Astrocyte (in vitro differentiated cells and primary cell): ENCODE data around the gene PRR12. TPM values are rescaled to one million over a fixed set of nuclear protein-coding genes. Genes with fewer than 3 reads are reported as not detected.

ENCODE experiments used
- DNase-seq: peaks from one replicate; pipeline ENCODE4 v3.0.0-alpha.2; 2010; ENCODE audit warnings: low read depth
- FAIRE-seq: peaks from 2 replicates; lab custom pipeline; 2011; peaks lifted over from hg19 to GRCh38; lab: Jason Lieb, UNC
- H2AFZ ChIP-seq: 2 replicates; pipeline ENCODE4 v1.6.0; 2012; ENCODE audit warnings: low read depth, low read length, inconsistent platforms
- H3K27ac ChIP-seq: 2 replicates; pipeline ENCODE4 v1.5.1; 2011; ENCODE audit warnings: low read depth, low read length, inconsistent platforms
- H3K27me3 ChIP-seq: 2 replicates; pipeline ENCODE4 v1.6.0; 2011; ENCODE audit warnings: low read length, inconsistent platforms; ENCODE audit not compliant: insufficient read depth
- H3K36me3 ChIP-seq: 2 replicates; pipeline ENCODE4 v1.5.1; 2011; ENCODE audit warnings: low read length, inconsistent platforms; ENCODE audit not compliant: insufficient read depth
- H3K4me1 ChIP-seq: 2 replicates; pipeline ENCODE4 v1.5.1; 2011; ENCODE audit warnings: low read length, inconsistent platforms; ENCODE audit not compliant: insufficient read depth
- H3K4me2 ChIP-seq: 2 replicates; pipeline ENCODE4 v1.6.0; 2012; ENCODE audit warnings: low read length, inconsistent platforms
- H3K4me3 ChIP-seq: 2 replicates; pipeline ENCODE4 v1.5.1; 2011; ENCODE audit warnings: low read depth, mild to moderate bottlenecking, low read length, inconsistent platforms; ENCODE audit not compliant: insufficient read depth
- H3K79me2 ChIP-seq: 2 replicates; pipeline ENCODE4 v1.6.0; 2012; ENCODE audit warnings: mild to moderate bottlenecking, low read length, inconsistent platforms; ENCODE audit not compliant: insufficient read depth
- H3K9ac ChIP-seq: 2 replicates; pipeline ENCODE4 v1.6.0; 2012; ENCODE audit warnings: mild to moderate bottlenecking, low read length, inconsistent platforms
- H3K9me3 ChIP-seq: 2 replicates; pipeline ENCODE4 v1.5.1; 2012; ENCODE audit warnings: low read depth, mild to moderate bottlenecking, low read length, inconsistent platforms; ENCODE audit not compliant: insufficient read depth
- H4K20me1 ChIP-seq: 2 replicates; pipeline ENCODE4 v1.6.0; 2012; ENCODE audit warnings: low read length, inconsistent platforms; ENCODE audit not compliant: insufficient read depth
- H3K27ac Mint-ChIP-seq: one replicate; pipeline ENCODE4 v1.8.0; 2021; ENCODE audit warnings: mild to moderate bottlenecking, mixed read lengths; ENCODE audit not compliant: unreplicated experiment
- H3K27me3 Mint-ChIP-seq: one replicate; pipeline ENCODE4 v1.8.0; 2021; ENCODE audit warnings: low read depth, mixed read lengths; ENCODE audit not compliant: unreplicated experiment
- H3K36me3 Mint-ChIP-seq: one replicate; pipeline ENCODE4 v1.8.0; 2021; ENCODE audit warnings: low read depth, mixed read lengths; ENCODE audit not compliant: unreplicated experiment
- H3K4me1 Mint-ChIP-seq: one replicate; pipeline ENCODE4 v1.8.0; 2021; ENCODE audit warnings: low read depth, mixed read lengths; ENCODE audit not compliant: unreplicated experiment
- H3K4me3 Mint-ChIP-seq: one replicate; pipeline ENCODE4 v1.8.0; 2021; ENCODE audit warnings: mild to moderate bottlenecking, moderate library complexity, mixed read lengths; ENCODE audit not compliant: unreplicated experiment
- H3K9me3 Mint-ChIP-seq: one replicate; pipeline ENCODE4 v1.8.0; 2021; ENCODE audit warnings: mild to moderate bottlenecking, mixed read lengths; ENCODE audit not compliant: unreplicated experiment
- EZH2 ChIP-seq: IDR thresholded peaks from 2 replicates; pipeline ENCODE4 v1.6.1; 2012; ENCODE audit warnings: mild to moderate bottlenecking, low read length, inconsistent platforms; ENCODE audit not compliant: insufficient read depth
- total RNA-seq: library from RNA; stranded (reverse); gene quantifications from 2 replicates; pipeline ENCODE4 v1.2.1, GENCODE V29; 2021
- TF ChIP-seq, protein P1 (sequence below): IDR thresholded peaks from 2 replicates; pipeline ENCODE4 v1.5.1; 2011; ENCODE audit warnings: low read depth, mild to moderate bottlenecking, inconsistent platforms, low read length, moderate library complexity; ENCODE audit not compliant: insufficient read depth

PRR12 gene
- total RNA-seq, 1 donor from 2014 or later: 29.7 TPM

DNA sequence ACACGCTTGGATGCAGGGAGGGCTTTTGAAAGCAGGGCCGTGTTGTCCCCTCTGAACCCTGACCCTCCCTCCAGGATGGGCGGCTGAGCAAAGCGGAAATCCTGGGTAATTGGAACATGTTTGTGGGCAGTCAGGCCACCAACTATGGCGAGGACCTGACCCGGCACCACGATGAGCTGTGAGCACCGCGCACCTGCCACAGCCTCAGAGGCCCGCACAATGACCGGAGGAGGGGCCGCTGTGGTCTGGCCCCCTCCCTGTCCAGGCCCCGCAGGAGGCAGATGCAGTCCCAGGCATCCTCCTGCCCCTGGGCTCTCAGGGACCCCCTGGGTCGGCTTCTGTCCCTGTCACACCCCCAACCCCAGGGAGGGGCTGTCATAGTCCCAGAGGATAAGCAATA lies 48.0 kb upstream of the PRR12 start:
- Mint-ChIP-seq H3K36me3 (peaks cover 7% of the 10 kb centered on the region), H3K9me3 (peaks cover 3% of the 10 kb centered on the region), H3K4me1 (no peaks in the 10 kb centered on the region), H3K27ac (no peak overlapping the region), H3K27me3 (peaks cover 2% of the 10 kb centered on the region), H3K4me3 (no peak overlapping the region)
- no peaks in the 10 kb centered on the region for H3K9me3 ChIP-seq
- no peaks in the 10 kb centered on the region for H3K27me3 ChIP-seq
- no peak overlapping the region for H3K4me3 ChIP-seq
- no peak overlapping the region for H3K27ac ChIP-seq
- H3K79me2 ChIP-seq: no peaks in the 10 kb centered on the region
- H3K36me3 ChIP-seq: peaks cover 19% of the 10 kb centered on the region
- no peak overlapping the region for H3K4me2 ChIP-seq
- no peak overlapping the region for H3K9ac ChIP-seq
- no peak for DNase-seq
- TF ChIP-seq EZH2: no peak
- H2AFZ ChIP-seq: no peak overlapping the region
- FAIRE-seq: no peak
- H3K4me1 ChIP-seq: peaks cover 4% of the 10 kb centered on the region
- H4K20me1 ChIP-seq: peaks cover 15% of the 10 kb centered on the region

- H3K4me1 Mint-ChIP-seq: no peaks in the 10 kb centered on the region
- no peak overlapping the region for H3K4me3 ChIP-seq
- H3K9me3 Mint-ChIP-seq: peaks cover 3% of the 10 kb centered on the region
- TF ChIP-seq, protein P1, sequence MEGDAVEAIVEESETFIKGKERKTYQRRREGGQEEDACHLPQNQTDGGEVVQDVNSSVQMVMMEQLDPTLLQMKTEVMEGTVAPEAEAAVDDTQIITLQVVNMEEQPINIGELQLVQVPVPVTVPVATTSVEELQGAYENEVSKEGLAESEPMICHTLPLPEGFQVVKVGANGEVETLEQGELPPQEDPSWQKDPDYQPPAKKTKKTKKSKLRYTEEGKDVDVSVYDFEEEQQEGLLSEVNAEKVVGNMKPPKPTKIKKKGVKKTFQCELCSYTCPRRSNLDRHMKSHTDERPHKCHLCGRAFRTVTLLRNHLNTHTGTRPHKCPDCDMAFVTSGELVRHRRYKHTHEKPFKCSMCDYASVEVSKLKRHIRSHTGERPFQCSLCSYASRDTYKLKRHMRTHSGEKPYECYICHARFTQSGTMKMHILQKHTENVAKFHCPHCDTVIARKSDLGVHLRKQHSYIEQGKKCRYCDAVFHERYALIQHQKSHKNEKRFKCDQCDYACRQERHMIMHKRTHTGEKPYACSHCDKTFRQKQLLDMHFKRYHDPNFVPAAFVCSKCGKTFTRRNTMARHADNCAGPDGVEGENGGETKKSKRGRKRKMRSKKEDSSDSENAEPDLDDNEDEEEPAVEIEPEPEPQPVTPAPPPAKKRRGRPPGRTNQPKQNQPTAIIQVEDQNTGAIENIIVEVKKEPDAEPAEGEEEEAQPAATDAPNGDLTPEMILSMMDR: no peak
- TF ChIP-seq EZH2: no peak
- H3K9ac ChIP-seq: no peak overlapping the region
- no peak overlapping the region for H2AFZ ChIP-seq
- FAIRE-seq: no peak
- peak overlapping the region; percentile 10 for H3K27ac Mint-ChIP-seq
- H3K27ac ChIP-seq: no peak overlapping the region
- peaks cover 14% of the 10 kb centered on the region for H3K36me3 ChIP-seq
- peaks cover 9% of the 10 kb centered on the region for H4K20me1 ChIP-seq
- no peaks in the 10 kb centered on the region for H3K79me2 ChIP-seq
- no peaks in the 10 kb centered on the region for H3K9me3 ChIP-seq
- no peak overlapping the region for H3K4me3 Mint-ChIP-seq
- H3K27me3 ChIP-seq: no peaks in the 10 kb centered on the region
- H3K36me3 Mint-ChIP-seq: peaks cover 6% of the 10 kb centered on the region
- peaks cover 2% of the 10 kb centered on the region for H3K27me3 Mint-ChIP-seq
- H3K4me1 ChIP-seq: peaks cover 4% of the 10 kb centered on the region
- no peak for DNase-seq
- H3K4me2 ChIP-seq: no peak overlapping the region
Observed at GRCh38 chr19:49544154-49544553, 46.8 kb upstream of the PRR12 start.

DNA sequence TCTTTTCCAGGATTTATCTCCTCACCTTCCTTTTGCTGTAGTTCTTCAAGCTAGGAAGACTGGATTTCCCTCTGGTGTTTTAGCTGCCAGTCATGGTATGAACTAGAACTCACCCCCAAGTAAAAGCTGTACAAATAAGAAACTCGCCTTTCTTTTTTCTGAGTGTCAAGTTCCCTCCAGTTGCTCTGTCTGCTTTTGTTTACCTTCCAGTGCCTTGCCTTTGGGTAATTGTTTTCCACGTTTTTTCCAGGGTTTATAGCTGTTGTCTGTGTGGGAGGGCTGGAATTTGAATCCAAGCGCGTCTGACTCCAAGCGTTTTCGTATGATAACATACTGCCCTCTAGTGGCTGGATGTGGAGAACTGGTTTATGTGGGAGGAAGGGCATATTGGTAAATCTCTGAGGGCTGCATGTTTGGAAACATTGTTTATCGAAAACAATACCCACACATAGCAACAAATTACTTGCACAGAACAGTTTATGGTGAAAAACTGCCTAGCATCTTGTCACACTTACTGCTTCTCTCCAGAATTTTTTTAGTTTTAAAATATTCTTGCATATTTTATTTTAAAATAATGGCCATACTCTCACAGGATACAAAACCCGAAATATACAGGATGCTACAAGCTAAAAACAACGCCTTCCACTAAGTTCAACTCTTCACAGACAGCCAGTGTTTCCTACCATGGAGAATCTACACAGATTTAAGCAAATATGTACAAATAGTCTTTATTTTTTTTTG lies 44.0 kb upstream of the PRR12 start:
- Histone ChIP-seq H3K79me2 (no peaks in the 10 kb centered on the region), H3K4me2 (peak overlapping the region; percentile 23), H3K27ac (no peak overlapping the region), H3K4me1 (peaks cover 4% of the 10 kb centered on the region), H3K4me3 (no peak overlapping the region), H3K9ac (no peak overlapping the region), H2AFZ (no peak overlapping the region), H3K27me3 (no peaks in the 10 kb centered on the region), H3K36me3 (peaks cover 6% of the 10 kb centered on the region), H3K9me3 (no peaks in the 10 kb centered on the region), H4K20me1 (peaks cover 5% of the 10 kb centered on the region)
- DNase-seq (peak; percentile 73), FAIRE-seq (peak; percentile 62)
- Mint-ChIP-seq H3K36me3 (peaks cover 2% of the 10 kb centered on the region), H3K9me3 (no peaks in the 10 kb centered on the region), H3K27me3 (peaks cover 2% of the 10 kb centered on the region), H3K27ac (no peak overlapping the region), H3K4me3 (no peak overlapping the region), H3K4me1 (no peaks in the 10 kb centered on the region)
- TF ChIP-seq, protein P1: peak; percentile 91
- TF ChIP-seq EZH2: no peak
